HL-60/S4 treated with phorbol 12-myristate 13-acetate at 8.2 ng/mL for 4 days and 3 days (cell line): Measurements from ENCODE around the gene AURKA.
"Not testable (repeated sequence)": the region's sequence is repeated elsewhere in the genome, so short reads cannot be mapped to it uniquely, and the experiment has no call there.

Experiments
- in situ Hi-C: fragments of 300-500 bp; cut with MboI; formaldehyde crosslinking; loops from 2 replicates; pipeline ENCODE4 v1.15.0; 2022; ENCODE audit warnings: low sequenced_read_pairs

AURKA gene

DNA sequence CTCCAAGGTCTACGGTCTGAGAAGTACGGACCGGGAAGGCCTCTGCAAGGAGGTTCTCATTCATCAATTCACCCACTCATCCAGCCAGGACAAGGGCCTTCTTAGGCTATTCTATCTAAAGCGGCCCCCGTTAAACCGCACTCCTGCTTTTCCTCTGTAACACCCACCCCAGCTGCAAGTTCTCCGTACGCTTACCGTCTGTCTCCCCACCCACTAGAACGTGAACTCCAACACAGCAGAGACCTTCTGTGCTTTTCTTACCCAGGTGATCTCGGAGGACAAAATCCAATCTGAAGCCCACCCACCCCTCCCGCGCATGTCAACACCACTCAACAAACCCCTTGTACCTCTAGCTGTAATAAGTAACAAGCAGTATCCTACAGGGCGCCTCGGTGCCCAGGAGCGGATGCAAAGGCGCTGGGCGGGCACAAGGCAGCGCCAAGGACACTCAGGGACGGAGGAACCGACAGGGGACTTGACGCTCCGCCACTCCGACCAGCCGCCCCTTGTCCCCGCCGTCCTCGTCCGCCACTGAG is 351 bp downstream of the AURKA start:
- in situ Hi-C loops = no loop called here

DNA sequence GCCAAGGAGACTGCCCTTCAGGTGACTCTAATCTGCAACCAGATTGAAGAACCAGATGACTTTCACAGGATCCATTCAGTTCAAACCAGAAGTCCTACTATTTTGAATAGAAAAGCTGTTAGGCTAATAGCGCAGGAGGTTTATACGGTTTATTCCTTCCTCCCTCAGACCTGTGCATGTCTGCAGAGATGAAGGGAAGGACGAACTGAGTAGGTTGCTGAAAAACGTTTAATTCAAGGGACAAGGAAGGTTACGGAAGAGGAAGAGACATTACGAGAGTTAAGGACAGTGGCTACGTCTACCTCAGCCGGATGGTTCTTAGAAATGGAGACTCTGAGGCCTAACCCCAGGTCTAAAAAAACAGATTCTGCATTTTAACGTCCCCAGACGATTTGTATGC is 978 bp downstream of the AURKA start:
- in situ Hi-C loops = no loop called here

DNA sequence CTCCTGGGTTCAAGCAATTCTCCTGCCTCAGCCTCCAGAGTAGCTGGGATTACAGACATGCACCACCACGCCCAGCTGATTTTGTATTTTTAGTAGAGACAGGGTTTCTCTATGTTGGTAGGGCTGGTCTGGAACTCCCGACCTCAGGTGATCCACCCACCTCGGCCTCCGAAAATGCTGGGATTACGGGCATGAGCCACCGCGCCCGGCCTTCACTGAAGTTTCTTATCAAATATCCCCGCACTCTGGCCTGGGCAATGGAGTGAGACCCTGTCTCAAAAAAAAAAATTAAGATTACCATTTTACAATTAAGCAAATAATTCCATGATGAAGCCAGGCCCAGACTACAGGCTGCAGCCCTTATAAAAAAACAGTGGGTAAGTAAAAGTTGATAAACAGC is 1.6 kb downstream of the AURKA start:
- in situ Hi-C loops = not testable (repeated sequence)

DNA sequence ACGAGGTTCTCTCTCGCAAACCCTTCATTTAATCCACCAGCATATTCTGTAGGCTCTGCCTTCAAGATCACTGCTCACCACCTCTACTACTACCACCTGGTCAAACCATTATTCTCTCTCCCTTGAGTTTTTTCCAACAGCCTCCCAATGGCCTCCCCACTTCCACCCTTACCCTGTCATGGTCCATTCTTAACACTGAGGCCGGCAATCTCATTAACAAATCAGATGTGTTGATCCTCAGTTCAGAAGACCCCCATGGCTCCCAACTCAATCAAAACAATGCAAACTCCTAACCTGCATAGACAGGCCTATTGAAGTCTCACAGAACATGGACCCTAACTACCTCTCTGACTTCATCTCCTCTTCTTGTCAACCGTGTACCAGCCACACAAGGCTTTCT is 2.2 kb downstream of the AURKA start:
- in situ Hi-C loops = no loop called here

DNA sequence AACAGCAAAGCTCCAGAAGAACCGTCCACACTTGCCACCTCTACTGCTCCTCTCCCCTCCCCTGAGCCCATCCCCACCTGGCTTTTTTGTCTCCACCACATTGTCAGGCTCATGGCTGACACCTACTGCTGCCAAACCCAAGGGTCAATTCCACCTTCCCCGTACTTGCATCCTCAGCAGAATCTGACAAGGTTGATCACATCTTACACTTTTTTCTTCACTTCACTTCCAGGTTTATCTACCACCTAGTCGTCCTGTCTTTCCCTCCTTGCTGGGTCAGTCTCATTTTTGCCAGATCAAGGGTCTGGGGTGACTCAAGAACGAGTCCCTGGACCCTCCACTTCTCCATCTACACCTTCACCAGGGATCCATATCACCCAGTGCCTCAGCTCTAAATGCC is 3.1 kb downstream of the AURKA start:
- in situ Hi-C loops = no loop called here

DNA sequence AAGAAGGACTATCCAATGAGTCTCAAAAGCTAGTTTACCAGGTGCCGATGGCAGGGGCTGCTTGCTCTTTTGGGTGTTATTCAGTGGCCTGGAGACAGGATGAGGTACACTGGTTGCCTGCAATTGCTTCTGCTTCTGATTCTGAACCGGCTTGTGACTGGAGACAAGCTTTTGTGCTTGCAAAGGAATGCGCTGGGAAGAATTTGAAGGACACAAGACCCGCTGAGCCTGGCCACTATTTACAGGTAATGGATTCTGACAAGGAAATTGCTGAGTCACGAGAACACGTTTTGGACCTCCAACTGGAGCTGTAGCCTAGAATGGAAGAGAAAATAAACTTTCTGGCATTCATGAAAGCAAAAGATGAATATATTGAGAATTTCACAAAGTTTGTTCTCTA is 5.8 kb downstream of the AURKA start:
- in situ Hi-C loops = no loop called here

DNA sequence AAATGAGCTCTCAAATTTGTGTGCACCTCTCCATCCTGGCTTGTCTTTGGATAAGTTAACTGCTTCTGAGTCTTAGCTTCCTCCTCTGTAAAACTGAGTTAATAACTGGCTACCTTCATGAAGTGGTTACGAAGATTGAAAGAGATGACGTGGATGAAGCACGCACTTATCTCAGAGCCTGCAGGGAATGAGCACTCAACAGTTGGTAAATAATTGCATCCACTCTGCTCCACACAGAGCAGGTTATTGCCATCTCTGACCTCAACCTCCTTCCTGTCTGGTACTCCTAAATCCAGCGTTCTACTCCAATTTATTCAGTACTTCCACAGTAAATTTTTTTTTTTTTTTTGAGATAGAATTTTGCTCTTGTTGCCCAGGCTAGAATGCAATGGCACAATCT is 6.9 kb downstream of the AURKA start:
- in situ Hi-C loops = no loop called here

DNA sequence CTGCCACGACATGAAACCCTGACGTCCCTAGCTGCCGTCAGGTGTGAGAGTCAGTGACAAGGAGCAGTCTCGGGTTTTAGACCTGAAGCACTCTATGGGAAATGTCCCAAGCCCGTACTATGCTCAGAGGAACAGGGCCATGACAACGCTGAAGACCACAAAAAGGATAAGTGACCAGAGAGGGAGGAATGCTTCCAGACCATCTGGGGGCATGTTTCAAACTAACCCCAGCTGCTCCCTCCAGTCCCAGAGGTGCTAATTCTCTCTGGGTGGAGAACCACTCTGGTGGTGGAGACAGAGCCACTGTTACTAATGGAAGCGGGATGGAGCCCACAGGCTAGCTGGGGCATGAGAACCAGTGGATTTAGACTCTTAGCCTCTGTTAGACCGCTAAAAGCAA is 8.7 kb downstream of the AURKA start:
- in situ Hi-C loops = no loop called here

DNA sequence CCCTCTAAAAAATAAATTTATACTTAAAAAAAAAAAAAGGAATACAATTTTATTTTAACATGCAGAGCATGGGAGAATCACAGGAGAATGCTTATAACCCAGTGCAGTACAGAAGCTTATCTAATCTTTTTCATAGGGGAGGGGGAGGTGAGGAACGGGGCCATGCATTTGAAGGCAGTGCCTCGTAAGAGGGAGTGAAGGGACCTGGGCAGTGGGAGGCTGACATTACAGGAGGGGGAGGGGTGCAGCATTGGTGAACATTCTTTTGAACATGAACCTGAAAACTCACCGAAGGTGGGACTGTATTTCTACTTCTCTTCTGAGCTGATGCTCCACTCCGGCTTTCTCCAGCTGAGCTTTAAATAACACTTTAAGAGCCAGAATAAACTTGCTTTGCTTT is 9.3 kb downstream of the AURKA start:
- in situ Hi-C loops = no loop called here

DNA sequence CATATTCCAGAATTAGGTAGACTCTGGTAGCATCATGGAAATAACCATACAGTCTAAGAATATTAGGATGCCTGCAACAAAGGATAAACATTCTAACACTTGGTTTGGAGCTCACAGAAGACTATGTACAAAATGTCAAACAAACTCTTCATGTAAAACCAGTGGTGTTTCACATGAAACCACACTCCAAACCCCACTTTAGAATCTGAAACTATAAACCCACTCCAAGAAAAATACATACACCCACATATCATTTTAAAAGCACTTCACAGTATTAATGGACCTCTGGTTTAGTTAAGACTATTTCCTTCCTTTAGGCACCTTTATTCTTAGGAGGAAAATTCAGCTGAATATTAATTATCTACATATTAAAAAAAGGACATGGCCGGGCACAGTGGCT is 10.5 kb downstream of the AURKA start:
- in situ Hi-C loops = no loop called here

DNA sequence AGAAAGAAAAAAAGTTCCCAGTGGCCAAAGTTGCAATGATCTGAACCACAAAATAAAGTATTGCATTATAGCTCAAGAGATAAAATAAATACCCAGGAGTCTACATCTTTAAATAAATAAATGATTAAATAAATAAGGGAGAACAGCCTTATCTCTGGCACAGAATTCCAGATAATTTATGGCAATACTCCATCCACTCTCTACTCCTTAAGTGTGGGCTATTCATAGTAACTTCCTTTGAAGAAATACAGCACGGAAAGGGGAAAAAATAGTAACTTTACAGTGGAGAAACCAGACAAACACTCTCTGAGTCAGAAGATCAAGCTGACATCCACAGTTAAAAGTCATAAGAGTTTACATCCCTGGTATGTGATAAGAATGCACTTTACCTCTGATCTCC is 11.6 kb downstream of the AURKA start:
- in situ Hi-C loops = no loop called here

DNA sequence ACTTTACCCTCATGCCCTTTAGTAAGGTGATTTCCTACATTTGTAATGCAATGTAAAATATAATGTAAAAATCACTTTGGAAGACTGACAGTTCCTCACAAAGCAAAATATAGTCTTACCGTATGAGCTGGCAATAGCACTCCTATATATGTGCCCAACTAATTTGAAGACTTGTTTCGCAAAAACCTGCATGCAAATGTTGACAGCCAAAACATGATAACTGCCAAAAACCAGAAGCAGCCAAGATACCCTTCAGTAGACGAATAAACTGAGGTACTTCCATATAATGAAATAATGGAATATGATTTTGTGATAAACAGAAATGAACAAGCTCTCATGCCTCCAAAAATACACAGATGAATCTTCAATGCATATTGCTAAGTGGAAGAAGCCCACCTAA is 13.6 kb downstream of the AURKA start:
- in situ Hi-C loops = no loop called here

DNA sequence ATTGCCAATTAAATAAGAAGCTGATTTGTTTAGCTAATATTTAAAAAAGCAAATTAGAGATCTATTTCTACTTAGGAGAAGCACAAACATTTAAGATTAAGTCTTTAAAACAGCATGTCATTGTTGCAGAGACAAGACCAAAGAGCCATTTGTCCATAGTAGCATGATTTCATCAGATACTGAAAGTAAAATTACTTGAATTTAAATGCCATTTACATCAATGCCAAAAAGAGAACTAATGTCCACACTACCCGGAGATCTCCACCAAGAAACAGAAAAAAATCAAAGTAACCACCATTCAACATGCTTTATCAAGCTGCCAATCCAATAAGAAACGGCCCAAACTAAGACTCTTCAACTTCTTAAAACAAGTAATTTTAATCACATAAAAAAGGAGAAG is 15.7 kb downstream of the AURKA start:
- in situ Hi-C loops = no loop called here

DNA sequence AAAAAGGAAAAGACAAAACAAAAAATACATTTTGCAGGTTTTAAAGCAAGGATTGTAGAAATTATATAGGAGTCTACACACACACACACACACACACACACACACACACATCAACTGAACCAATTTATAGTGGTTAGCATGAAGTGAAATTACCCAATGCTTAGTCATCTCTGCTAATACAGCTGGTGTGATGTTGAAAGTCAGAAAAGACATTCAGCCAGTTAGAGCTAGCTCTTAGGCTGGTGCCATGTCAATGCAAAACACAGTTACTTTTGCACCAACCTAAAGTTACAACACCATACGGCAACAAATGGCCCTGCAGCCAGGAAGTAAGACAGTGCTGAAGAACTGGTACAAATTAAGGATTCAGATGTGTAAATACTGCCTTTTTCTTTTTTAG is 18.1 kb downstream of the AURKA start:
- in situ Hi-C loops = no loop called here

DNA sequence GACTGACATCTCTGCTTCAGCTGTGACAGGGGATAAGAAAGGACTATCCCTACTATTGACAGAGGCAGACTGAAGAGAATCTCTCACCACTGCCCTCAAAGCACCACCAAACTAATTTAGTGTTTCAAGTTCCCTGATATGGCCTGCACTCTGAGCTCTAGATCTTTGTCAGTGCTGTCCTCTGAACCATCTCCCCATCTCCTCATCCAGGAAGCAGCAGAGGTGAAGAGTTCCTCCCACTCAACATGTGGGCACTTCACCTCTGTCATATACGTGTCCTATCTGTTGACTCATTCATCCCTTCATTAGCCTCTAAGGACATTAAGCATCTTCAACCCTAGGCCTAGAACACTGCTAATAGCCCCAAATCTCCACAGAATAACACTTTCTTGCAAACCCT is 19.2 kb downstream of the AURKA start:
- in situ Hi-C loops = no loop called here

DNA sequence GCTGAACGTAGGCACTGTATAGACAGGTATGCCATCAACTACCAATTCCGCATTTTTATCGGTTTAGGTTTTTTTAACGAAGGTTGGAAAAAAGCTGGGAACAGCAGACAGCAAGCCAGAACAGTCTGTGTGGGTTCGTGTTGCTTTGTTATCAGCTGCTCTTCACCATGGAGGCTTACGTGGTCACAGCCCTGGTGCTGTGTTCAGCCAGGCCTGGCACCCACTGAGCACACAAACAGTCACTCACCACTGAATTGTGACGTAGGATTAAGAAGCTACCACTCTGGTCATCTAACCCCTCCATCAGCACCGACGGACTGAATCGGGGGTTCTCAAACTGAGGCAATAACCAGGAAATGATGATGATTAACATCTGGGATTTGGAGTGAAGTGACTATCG is 20.0 kb downstream of the AURKA start:
- in situ Hi-C loops = no loop called here

DNA sequence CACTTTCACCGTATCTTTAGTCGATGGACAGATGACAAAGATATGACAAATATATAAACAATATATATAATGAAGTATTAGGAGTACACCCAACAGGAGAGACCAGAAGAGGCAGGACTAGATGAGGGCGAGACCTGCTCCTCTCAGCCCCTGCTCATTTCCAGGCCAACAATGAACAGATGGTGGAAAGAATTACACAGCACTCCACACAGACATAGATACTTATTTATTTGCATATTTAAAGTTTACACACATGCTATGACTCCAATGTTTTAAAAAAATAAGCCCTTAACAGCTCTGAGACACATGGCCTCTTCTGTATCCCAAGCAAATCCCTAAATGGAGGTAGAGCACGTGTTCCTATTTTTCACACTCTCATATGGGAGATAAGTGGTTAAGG is 22.8 kb downstream of the AURKA start:
- in situ Hi-C loops = no loop called here

DNA sequence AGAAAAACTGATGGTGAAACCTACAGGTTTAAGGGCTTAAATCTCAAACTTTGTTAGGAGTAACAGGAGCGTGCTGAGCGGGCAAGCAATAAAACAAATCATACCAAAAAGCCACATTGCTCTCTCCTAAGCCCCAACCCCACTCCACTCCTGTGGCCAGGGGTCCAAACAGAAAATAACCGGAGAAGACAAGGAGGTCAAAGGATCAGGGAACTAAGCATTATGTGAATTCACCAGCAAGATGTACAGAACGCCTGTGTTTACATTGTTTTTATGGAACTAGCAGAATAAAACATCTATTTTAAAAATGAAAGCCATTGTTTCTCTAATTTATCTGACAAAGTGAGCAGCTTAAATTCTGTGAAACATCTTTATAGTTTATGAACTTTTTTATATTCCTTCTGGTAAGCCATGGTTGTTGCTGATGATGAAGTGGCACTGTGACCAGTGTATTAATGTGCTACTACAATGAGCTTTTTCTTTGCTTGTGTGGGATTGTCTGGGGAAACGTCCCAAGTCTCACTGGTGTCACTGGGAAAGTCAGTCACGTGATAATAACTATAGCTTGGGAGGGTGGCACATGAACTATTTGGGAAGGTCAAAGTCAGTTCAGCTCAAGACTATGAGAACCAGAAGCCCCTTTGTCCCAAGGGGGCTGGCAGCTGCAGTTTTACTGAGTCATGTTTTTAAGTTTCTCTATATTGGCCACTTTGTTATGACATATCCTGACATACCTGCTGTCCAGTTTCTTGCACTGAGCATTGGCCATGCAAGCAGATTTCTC is 23.5 kb downstream of the AURKA start:
- in situ Hi-C loops = no loop called here

DNA sequence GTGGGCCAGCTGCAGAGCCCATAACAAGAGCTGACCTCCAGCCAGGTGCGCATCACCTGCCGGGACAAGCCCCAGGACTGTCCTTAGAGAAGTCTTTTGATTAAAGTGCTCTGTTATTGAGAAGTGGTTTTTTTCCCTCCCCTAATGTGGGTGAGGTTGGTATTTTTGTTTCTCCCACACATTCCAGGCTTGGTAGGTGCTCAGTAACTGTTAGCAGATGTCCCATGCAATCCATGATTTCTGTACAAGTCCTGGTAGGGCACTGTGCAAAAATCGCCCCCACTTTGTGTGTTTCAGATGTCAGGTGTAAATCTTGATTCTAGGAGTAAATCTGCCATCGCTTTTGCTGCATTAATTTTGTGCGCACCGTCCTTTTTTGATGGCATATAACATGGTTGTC is 28.5 kb downstream of the AURKA start:
- in situ Hi-C loops = no loop called here

DNA sequence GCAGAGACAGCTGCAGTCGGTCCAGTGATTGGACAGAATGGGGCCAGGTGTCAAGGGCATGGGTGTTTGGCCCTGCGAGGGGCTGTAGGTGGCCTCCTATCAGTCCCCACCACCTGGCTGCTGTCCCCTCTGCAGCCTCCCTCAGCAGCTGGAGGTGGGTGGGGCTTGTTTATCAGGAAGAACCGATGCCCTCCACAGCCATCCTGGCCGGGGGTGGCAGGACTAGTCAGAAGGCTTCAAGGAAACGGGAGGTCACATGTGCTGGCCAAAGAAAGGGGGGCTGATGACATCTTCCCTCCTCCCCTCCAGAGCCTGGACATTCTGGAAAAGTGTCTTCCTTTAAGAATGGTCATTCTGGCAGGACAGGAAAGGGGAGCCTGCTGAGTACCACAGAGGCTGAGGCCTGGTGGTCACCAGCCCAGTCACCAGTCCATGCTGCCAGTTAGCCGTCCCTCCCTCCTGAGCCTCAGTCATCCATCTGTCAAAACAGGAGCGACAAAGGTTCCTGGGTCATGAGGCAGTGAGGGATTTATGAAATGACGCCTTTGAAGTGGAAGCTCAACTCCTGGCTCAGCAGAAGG is 29.1 kb downstream of the AURKA start:
- in situ Hi-C loops = no loop called here

DNA sequence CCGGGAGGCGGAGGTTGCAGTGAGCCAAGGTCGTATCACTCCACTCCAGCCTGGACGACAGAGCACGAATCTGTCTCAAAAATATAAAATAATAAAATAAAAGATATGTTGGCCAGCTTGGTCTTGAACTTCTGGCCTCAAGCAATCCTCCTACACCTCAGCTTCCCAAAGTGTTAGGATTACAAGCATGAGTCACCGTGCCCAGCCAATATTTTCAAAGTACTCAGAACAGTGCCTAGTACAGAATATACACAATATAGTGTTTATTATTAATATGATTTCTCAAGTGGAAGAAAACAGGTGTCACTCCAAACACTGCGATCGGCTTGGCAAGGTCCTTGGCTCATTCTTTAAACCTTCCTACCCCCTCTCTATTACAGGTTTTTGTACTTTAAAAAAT is 30.1 kb downstream of the AURKA start:
- in situ Hi-C loops = no loop called here

DNA sequence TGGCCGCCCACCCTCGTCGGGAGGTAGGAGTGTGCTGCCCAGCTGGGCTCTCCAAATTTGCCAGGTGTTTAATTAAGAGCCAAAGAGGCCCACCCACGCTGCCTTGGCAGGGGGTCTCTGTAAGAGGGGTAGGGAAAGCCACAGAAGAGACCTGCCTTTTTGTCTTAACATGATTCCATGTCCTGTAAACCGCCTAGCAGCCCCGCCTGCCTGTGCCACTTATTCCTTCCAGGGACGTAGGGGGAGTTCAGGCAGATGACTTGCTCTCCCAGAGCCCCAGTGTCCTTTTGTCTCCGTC is 31.2 kb downstream of the AURKA start:
- in situ Hi-C loops = no loop called here
